GOT3 (cell line): ENCODE data around the gene CALML4.
"Not testable (repeated sequence)": the region's sequence is repeated elsewhere in the genome, so short reads cannot be mapped to it uniquely, and the experiment has no call there.

Experiments
- DNase-seq: peaks from one replicate; lab custom pipeline; 2025; ENCODE audit warnings: mixed read lengths; lab: John Stamatoyannopoulos, UW

The CALML4 gene

GRCh38 chr15:68190048-68190447 is 15.1 kb downstream of the CALML4 start:
- no peak for DNase-seq

DNA sequence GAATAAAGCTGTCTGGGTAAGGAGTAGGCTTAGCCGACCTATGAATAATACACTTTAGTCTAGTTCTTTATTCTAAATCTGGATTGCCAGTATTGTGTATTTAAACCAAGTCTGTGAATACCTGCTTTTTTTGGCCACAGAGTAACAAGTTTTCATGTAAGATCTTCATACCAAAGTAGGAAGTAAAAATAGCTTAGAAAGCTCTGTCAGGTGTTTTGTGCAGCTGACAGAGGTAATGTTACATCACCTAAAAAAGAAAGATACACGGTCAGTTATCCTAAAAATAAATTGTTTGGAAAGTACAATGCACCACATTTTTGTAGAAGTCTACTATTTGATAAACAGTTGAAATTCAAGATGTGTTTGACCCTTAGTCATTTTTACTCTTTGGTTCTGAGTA is 16.5 kb downstream of the CALML4 start:
- DNase-seq, result no peak

DNA sequence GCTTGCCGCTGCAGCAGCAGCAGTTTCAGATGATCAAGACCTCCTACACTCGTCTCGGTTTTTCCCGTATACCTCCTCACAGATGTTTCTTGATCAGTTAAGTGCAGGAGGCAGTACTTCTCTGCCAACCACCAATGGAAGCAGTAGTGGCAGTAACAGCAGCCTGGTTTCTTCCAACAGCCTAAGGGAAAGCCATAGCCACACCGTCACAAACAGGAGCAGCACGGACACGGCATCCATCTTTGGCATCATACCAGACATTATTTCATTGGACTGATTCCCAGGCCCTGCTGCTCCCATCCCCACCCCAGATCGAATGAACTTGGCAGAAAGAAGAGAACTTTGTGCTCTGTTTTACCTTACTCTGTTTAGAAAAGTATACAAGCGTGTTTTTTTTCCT is 17.6 kb downstream of the CALML4 start:
- DNase-seq, result no peak

GRCh38 chr15:68186671-68187397 is 18.3 kb downstream of the CALML4 start:
- DNase-seq, result no peak

- DNase-seq, result no peak
Measured at GRCh38 chr15:68184616-68185480, 20.3 kb downstream of the CALML4 start.

DNA sequence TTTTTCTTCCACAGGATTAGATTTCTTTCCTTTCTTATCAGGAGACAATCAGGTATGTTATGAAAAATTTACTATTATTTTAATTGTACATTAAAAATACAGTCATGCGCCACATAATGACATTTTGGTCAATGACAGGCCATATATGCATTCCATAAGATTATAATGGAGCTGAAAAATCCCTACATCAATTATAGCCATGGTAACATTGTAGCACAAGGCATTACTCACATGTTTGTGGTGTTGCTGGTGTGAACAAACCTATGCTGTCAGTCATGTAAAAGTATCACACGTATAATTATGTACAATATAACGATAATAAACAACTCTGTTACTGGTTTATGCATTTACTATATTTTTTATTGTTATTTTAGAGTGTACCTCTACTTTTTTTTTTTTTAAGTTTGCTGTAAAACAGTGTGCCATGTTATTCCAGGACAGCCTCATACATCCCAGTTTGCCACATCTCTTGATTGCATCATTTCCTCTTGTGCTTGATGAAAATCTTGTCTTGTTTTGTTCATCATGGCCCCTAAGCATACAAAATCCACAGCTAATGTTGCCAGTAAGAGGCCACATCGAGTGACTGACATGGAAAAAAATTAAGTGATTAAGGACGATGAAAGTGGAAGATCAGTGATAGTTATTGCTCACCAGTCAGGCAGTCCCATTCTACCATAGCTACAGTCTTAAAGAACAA is 21.4 kb downstream of the CALML4 start:
- DNase-seq, result no peak

GRCh38 chr15:68177742-68178141 is 27.4 kb downstream of the CALML4 start:
- no peak for DNase-seq

DNA sequence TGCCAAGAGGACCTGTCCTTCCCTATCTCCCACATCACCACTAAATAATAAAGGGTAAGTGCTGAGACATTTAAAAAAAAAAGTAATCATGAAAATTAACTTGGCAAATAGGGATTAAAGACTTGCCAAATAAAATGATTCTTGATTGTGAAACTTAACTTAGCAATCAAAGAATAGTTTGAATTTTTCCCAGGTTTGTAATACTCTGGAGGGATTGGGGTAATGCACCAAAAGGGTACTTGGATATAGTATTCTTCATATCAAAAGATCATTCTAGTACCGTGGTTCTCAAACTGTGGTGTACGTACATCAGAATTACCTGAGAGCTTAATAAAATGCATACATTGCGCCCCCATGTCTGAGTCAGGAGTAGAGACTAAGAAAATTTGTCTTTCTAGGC is 28.5 kb downstream of the CALML4 start:
- no peak for DNase-seq

DNA sequence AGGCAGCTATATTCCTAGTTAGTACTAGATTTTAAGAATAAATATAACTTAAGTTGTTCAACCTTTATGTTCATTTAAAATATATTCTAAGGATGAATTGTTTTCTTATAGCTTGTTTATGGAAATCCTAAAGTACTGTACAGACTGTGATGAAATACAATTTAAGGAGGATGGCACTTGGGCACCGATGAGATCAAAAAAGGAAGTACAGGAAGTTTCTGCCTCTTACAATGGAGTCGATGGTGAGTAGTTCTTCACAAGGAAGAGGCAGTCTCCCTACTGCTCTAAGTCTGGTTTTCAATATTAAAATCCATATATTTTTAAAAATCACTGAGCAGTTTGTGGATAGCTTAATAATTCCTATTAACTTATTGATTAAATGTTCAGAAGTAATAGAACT is 29.6 kb downstream of the CALML4 start:
- no peak for DNase-seq

DNA sequence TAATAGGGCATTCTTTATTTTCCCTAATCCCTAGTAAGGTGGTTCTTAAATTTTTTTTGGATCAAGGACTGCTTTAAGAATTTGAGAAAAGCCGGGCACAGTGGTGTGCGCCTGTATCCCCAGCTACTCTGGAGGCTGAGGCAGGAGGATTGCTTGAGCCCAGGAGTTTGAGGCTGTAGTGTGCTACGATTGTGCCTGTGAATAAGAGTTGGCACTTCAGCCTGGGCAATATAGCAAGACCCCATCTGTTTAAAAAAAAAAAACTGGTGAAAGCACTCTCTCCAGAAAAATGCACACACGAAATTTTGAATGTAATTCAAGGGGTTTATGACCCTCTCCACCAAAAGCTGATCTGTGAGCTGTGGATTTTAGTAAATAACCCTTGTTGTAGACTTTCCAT is 32.0 kb downstream of the CALML4 start:
- DNase-seq, result no peak

- not testable (repeated sequence) for DNase-seq
Measured at GRCh38 chr15:68172037-68172436, 33.1 kb downstream of the CALML4 start.

GRCh38 chr15:68166847-68167246 is 38.3 kb downstream of the CALML4 start:
- no peak for DNase-seq

DNA sequence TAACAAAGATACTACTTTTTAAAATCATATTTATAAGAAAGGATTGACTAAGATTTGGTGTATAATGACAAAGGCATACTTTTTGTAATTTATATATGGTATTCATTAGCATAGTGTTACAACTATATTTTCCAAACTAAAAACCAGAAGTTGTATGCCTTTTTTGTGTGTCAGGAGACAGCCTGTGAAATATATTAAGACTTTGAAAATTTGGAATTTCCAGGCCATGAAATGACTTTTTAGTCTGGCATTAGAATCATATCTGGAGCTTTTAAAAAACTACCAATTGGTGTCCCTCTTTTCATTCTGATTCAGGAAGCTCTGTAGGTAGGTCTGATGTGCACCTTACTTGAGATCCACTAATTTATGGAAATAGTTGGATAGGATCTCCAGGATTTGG is 41.9 kb downstream of the CALML4 start:
- no peak for DNase-seq

DNA sequence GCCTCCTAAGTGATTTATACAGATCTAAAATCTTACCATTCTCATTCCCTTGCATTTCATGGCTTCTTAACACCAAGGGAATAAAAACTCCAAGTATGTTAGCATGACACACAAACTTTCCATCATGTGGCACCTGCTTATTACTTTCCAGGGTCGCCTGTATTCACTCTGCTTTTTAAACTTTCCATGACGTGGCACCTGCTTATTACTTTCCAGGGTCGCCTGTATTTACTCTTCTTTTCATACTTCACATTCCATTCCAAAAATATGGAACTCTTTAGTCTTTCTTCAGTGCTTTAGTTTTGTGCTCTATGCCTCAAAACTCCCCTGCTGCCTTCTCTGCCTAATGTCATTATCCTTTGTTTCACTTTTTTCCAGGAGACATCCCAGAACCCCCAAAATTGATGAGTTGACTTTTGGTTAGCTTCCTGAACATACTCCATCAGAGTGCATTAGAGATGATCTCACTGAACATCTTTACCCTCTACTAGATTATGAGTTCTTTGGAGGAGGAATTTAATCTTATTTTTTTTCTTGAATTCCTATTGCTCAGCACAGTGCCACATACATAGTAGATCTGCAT is 47.0 kb downstream of the CALML4 start:
- DNase-seq, result no peak

- DNase-seq, result no peak
Measured at GRCh38 chr15:68157074-68157473, 48.1 kb downstream of the CALML4 start.

DNA sequence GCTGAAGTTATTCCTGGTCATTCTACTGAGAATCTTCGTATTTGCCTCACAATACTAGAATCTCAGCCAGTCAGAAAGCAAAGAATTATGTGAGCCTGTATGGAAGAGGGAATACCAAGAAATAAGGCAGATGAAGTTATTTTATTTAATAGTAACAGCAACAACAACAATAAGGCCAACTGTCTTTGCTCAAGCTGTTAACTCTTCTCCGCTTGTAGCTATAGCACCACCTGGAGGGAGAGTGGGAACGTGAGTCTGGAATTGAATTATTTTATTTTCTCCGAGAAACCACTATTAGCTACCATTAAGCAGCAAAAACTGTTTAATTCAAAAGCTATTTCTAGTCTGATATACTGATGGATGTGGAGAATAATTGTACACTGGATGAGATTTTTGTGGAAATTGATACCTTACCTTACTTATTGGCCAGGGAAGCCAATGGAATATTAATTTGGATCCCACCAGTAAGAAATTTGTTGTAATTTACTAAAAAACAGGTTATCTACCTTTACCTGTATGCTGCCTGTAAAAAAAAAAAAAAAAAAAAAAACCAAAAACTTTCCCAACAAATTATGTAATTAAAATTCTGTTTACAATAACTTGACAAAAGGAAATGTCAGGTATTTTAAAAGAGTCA is 50.1 kb downstream of the CALML4 start:
- DNase-seq, result no peak

DNA sequence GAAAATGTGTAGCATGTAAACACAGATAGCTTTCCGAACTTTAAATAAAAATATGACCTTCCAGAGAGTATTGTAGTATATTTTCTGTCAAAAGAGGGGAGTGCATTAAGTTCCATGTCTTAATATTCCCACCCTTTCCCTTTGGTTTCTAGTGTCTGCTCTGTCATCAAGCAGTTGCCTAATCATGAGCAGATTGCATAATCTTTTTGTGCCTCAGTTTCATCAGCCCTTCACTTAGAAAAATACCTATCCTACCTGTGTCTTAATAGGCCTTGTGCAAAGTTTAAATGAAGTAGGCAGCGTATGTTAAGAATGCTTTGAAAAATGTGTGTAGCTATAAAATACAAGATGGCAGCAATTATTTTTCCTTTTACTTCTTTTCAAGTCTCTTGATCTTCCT is 52.8 kb downstream of the CALML4 start:
- DNase-seq, result no peak

DNA sequence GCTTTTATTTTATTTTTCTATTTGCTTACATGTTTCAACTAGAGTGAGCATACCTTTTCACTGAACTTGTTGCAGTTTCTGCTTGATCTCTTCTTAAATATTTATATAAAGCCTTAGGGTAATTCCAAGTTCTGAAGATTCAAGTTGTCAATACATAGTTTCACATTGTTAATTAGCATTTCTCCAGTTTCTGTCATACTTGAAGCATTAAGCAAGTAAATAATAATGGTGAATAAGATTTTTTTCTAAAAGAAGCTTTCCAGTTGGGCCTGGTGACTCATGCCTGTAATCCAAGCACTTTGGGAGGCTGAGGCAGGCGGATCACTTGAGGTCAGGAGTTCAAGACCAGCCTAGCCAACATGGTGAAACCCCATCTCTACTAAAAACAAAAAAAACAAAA is 53.9 kb downstream of the CALML4 start:
- DNase-seq, result no peak

DNA sequence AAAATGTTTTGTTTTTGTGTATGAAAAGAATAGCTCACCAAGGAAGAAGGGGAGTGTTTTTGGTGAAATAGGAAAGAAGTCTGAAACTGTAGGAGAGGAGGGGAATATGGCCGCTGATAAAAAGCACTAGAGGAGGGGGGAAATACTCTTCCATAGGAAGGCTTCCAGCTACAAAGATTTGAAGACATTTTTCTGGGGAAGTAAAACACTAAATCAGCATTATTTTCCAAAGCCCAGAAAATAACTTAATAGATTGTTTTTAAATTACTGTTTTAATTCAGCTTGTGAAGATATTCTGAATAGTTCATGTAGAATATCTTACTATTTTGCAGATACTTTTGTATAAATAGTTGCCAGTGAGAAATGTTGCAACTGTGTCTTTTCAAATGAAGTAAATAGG is 54.9 kb downstream of the CALML4 start:
- DNase-seq, result no peak

- DNase-seq, result no peak
Measured at GRCh38 chr15:68149059-68149458, 56.1 kb downstream of the CALML4 start.

- no peak for DNase-seq
Measured at GRCh38 chr15:68148039-68148438, 57.1 kb downstream of the CALML4 start.

DNA sequence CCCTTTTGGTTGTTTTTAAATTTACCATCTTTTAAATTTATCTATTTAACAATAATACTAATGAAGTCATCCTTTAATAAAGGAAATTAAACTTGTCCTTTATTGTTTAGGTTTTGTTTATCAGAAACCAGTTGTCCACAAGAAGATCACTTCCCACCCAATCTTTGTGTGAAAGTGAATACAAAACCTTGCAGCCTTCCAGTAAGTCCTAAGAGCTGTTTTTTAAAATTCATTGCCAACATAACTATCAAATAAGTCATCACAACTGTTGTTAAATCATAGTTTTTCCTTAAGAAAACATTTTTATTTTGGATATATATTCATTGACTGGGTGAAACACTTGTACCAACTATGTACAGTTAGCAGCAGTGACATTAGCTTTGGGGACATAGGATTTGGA is 59.4 kb downstream of the CALML4 start:
- no peak for DNase-seq
